AG09309 (cell line): ENCODE measurements around the gene MPZL2.

Experiments used
- DNase-seq: peaks from one replicate; pipeline ENCODE4 v3.0.0-alpha.2; 2010; ENCODE audit warnings: low read depth
- H3K4me3 ChIP-seq: 2 replicates; pipeline ENCODE4 v1.5.1; 2011; ENCODE audit warnings: mild to moderate bottlenecking, low read depth, low read length, moderate library complexity; ENCODE audit not compliant: control insufficient read depth
- TF ChIP-seq, protein P1 (sequence below): IDR thresholded peaks from 2 replicates; pipeline ENCODE4 v1.5.1; 2011; ENCODE audit warnings: mild to moderate bottlenecking, low read depth, low read length, inconsistent platforms; ENCODE audit not compliant: insufficient read depth, control insufficient read depth; ENCODE audit errors: missing control alignments

Gene MPZL2

DNA sequence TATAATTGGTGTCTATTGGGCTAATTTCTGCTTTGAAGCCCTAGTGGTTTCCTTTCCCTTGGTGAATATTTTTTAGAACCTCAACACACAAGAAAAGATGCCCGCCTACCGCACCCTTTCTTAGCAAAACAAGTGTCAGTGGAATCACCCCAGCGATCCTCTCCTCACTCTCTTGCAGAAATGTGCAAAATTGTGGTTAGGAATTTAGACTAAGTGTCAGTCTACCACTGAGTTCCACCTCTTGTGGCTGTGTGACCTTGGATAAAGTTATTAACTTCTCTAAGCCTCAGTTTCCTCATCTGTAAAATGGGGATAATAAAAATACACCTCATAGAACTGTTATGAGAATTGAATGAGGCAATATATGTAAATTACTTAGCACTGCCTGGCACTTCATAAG is 34.0 kb downstream of the MPZL2 start:
- no peak for DNase-seq
- no peak overlapping the region for H3K4me3 ChIP-seq
- TF ChIP-seq, protein P1, sequence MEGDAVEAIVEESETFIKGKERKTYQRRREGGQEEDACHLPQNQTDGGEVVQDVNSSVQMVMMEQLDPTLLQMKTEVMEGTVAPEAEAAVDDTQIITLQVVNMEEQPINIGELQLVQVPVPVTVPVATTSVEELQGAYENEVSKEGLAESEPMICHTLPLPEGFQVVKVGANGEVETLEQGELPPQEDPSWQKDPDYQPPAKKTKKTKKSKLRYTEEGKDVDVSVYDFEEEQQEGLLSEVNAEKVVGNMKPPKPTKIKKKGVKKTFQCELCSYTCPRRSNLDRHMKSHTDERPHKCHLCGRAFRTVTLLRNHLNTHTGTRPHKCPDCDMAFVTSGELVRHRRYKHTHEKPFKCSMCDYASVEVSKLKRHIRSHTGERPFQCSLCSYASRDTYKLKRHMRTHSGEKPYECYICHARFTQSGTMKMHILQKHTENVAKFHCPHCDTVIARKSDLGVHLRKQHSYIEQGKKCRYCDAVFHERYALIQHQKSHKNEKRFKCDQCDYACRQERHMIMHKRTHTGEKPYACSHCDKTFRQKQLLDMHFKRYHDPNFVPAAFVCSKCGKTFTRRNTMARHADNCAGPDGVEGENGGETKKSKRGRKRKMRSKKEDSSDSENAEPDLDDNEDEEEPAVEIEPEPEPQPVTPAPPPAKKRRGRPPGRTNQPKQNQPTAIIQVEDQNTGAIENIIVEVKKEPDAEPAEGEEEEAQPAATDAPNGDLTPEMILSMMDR: no peak

DNA sequence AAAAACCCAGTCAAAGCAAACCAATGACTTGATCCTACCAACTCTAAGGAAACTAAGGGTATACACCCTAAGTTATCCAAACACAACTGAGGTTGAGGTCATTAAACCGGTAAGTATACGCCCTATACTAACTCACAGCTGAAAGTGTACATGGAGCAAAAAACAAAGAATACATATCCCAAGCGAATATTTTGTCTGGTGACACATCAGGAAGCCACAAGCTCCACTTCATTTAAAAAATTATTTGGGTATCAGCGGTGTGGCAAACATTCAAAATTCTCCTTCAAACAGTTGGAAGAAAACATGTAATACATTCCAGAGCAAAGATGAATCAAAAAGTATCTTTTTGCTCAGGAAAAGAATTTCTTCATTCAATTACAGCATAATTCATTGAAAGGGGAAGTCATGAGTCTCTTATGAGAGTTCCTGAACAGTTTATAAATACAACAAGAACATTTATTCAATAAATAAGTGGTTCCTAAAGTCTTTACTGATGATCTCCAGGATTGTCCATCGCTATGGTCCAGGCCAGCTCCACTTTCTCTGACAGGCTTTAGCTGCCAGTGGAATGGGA is 34.7 kb downstream of the MPZL2 start:
- TF ChIP-seq, protein P1: no peak
- no peak for DNase-seq
- H3K4me3 ChIP-seq: no peak overlapping the region

DNA sequence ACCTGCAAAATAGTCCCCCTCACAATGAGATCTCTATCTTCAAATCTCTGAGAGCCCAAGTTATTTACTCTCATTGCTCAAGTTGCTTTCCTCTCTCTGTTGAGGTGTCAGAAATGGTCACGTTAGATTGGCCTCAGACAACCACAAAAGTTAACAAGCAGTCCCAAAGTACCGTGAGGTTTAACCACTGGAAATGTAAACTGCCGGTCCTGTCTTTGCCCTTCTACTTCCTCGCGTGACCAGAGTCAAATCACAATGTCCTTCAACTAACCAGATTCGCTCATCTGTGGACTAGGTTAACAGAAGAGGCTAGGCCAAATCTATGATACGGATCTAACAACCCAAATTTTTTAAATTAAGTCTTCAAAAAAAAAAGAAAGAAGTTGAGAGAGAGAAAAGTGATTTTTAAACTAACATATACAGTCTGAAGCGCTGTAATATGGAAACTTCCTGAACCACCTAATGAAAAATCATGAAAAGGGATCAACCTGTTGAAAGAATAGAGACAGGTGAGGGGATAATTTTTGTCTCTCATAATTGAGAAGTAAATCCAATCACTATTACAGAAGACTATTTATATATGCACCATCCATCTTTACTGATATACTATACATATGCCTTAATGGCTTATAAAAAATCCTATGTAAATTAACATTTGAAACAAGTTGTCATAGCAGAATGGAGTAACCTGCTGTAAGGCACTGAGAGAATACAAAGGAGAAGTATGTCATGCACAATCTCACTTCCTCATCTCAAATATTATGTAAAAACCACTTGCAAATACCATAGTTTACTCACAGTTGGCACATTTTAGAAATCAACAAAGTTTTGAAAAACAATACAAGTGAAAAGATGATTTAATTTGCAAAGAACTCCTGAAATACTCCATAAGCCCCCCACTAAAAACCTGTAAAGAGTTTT is 36.0 kb downstream of the MPZL2 start:
- TF ChIP-seq, protein P1: no peak
- no peak overlapping the region for H3K4me3 ChIP-seq
- DNase-seq: no peak

DNA sequence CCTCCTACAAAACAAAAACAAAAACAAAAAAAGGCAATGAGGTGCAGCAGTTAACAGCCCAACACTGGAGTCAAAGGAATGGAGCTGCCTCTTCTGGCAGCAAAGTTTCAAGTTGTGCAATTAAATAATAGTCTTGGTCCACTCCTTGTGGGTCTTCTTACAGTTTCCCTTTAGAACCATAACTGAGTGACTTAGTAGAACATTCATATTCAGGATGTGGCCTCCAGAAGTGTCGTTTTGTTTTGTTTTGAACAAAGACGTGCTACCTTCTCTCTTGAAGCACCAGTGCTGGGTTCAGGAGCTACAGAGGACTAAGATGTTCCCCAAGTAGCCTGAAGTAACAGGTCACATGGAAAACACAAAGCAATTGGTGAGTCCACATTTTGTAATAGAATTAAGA is 37.3 kb downstream of the MPZL2 start:
- TF ChIP-seq, protein P1: no peak
- DNase-seq: no peak

DNA sequence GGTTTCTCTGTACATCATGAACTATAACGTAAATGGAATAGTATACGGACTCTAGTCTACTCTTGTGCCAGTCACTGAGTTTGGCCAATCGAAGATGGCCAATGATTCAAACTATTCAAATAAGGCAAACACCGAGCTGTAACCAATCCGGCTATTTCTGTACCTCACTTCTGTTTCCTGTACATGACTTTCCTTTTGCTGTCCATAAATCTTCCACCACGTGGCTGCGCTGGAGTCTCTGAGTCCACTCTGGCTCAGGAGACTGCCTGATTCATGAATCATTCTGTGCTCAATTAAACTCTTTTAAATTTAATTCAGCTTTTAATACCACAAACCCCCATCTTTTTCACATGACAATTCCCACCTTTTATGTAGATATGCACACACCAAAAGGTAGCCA is 37.8 kb downstream of the MPZL2 start:
- TF ChIP-seq, protein P1: no peak
- no peak for DNase-seq
- H3K4me3 ChIP-seq: no peak overlapping the region

More for the DNA sequence above, 37.3 kb downstream of the MPZL2 start:
- no peak overlapping the region for H3K4me3 ChIP-seq

DNA sequence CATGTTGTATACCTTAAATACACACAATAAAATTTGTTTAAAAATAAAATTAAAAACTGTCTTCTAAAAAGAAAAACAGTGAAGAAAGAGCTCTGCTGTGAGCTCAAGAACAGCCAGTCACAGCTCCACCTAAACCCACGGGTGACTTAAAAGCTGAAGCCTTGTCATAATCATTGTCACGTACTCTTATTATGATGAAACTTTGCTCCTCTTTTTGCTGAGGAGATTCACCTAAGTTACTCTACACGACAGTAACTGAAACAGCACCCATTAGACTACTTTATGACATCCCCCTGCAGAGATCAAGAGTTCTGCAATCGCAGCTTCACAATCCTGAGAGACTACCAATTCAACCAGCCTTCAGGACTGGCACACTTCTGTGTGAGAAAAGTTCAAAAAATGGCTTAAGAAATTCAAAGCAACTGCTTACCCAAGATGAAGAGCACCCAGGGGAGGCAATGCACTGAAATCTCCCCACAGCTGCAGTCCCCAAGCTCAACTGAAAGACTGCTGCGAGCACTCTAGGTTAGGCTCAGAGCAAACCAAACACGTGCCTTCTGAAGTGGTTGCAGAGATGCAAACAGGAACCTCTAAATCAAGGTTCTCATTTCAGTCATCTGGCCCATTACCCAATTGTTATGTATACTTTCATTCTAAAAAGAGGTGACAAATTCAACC is 39.4 kb downstream of the MPZL2 start, which contains the start of gene JAML:
TSS of gene JAML (minus strand) at position 501 of the 678 bp plus-strand sequence. CDS start 10,145 bp downstream, outside the sequence.
- no peak within 1 kb of the TSS for H3K4me3 ChIP-seq
- TF ChIP-seq, protein P1: no peak
- no peak for DNase-seq
